ENCODE measurements around the gene SFR1.
A peak's percentile ranks its signal among the peaks of the same experiment; 100 is the strongest.

Gene SFR1, protein sequence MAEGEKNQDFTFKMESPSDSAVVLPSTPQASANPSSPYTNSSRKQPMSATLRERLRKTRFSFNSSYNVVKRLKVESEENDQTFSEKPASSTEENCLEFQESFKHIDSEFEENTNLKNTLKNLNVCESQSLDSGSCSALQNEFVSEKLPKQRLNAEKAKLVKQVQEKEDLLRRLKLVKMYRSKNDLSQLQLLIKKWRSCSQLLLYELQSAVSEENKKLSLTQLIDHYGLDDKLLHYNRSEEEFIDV

DNA sequence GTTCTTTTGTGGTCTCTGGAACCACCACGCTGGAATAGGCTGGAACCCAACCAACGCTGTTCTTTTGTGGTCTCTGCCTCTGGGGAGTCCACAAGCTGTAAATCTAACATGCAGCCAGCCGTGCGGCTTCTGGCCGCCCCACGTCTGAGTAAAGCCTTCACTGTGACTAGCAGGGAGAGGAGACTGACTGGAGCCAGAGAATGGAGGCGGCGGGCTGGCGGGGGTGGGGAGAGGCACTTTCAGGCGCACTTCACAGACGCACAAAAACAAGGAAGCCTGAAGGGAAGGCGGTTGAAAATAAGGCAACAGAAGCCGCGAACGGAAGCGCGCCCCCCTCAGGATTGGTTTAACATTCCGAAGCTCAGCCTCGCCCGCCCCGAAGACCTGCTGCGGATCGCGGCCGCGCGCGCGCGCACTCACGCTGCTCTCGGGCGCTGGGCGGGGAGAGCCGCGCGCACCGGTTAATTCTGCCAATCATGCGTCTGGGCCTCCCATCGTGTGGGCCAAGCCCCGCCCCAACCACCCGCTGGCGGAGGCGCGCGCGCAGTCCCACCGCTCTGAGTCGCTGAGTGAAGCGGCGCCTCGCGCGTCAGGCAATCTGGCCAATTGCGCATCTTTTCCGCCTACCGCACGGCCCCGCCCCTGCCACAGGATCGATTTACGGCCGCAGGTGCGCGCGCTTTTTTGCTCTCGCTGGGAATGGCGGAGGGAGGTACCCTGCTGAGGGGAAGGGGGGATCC is at the start of gene SFR1:
SFR1 (plus strand) TSS at position 687 of the 740 bp plus-strand sequence; CDS start at position 700, 13 bp downstream.
- peak; percentile 95 for DNase-seq

DNA sequence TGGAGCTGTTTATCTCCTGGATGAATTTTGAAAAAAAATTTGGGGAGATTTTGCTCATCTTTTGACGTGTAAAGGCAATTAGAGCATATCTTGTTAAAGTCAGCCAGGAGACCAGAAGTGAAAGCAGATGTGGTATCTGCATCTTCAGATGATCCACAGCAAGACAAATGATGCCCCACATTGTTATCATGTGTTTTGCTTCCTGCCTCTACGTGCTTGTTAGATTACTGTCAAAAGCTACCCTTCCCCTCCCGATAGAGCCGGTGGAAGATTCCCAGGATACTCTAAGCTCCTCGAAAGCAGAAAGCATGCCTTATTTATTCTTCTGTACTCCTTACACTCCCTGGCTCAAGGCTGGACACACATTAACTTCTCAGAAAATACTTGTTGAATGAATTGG is 49.2 kb upstream of the SFR1 start:
- DNase-seq: no peak

DNA sequence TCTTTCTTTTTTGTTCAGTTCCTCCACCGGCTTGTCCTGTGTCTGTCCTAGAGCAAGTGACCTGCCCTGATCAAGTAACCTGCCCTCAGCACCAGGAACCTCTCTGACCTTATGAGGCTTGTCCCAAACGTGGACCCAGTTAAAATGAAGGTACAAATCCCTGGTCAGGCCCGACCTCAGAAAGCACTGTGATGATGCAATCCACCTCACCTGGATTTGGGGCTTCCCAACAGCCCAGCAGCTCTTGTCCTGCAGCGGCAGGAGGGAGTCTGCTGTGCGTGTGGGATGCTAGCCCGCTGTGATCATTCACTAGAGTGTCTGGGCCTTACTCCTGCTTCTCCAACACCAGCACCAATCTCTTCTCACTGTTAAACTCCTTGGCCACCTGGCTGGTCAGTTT is 47.5 kb upstream of the SFR1 start:
- DNase-seq: no peak

DNA sequence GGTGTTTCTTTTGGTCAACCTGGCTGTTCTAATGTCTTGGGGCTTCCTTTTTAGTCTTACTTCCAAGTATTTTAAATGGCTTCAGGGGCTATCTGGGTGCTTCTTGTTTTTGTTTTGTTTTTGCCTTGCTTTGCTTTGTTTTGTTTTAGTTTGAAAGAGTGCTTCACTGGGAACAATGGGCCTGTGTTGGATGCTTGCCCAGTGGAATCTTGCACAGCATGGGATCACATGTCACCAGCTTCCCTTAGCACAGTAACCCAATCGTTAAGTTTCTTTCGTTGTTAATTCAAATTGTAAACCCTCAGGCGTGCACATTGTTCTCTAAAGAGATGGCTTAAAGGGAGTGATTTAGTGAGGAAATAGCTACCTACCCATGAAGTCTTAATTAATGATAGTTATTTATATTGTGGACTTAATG is 45.2 kb upstream of the SFR1 start:
- no peak for DNase-seq

DNA sequence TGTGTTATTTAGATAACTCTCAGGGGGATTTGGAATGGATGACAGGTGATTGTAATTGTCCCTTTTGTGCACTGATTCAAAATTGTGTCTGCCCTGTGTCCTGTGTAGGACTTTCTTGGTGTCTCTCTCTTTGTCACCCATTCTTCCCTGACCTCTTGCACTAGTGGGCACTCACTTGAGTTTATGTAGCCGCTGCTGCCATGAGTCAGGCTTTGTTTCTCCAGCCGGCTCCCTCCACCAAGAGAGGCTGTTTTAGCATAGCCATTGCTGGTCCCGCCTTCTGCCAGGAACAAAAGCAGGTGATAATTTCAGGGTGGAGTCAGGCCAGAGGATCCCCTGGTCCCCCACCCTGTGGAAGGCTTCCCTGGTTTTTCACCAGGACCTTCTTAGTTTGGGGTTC is 44.7 kb upstream of the SFR1 start:
- DNase-seq: no peak

DNA sequence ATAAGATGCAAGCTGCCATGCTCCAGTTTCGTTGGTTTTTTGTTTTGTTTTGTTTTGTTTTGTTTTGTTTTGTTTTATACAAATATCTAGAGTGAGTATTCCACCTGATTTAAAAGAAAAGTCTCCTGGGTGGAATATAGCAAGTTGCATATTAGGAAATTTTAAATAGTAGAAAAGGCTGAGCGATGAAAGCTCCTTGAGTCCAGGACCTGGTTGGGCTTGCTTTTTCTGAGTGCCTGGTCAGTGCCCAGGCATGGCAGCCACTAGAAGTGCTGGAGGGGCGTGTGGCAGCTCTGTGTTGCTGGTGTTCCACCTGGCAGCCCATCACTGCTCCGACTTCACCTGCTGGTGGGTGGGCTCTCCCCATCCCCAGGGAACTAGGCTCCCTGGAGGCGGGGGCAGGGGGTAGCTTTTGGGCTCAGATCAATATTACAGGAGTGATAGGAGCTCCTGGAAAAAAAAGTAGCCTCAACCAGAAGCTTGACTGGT is 44.3 kb upstream of the SFR1 start:
- DNase-seq: no peak

DNA sequence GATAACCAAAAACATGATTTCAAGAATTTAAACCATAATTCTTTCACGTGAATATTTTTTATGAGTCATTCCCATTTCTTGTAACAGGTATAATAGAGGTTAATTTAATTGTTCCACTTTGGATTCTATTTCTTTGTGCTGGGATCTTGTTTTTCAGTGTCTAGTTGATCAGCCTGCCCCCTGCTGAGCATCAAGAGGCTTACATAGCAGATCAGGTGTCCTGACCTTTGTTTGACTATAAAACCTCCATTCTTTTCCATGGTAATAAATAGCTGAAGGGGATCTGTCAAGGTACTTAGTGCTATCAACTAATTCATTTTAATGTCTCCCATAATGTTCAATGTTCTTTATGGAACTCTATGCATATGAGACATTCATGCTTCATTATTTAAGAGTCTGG is 41.2 kb upstream of the SFR1 start:
- no peak for DNase-seq

DNA sequence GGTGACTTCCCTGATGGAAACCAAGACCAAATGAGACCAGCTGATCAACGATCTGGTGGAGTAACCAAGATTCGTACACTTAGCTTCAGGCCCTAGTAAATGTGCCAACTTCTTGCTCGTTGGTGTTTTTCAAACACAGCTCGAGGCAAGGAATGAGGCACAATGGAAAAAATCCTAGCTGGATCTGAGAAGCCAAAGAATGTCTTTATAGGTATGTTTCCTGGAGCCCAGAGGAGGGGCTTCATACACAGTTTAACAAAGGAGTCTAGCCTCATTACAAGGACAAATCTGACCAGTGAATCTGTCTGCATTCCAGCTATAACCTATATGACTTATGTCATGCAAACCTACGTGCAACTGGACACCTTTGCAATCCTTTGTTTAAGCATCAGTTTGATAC is 40.0 kb upstream of the SFR1 start:
- no peak for DNase-seq

DNA sequence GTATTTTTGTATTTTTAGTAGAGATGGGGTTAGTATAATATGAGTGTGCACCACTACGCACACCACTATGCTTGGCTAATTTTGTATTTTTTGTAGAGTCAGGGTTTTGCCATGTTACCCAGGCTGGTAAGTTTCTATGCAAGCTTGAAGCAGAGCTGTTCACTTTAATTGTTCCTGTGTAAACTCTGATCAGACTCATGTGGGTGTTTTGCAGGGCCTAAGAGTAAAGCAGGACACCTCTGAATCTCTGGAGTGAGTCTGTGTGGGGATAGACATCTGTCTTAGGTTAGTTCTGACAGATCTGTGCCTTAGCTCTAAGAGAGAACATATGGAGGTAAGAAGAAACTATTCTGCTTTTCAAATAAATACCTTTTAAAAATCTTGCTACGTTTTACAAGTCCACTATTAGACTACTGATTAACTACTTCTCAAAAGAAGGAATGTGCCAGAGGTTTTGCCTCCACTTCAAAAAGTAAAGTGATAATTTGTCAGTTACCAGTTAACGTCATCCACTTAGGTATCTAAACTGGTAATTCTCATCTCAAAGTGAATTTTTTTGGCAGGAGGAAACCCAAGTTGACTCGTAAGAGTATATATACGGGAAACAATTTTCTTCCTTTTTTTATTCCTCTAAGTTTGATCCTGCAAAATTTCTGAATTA is 37.4 kb upstream of the SFR1 start:
- no peak for DNase-seq

DNA sequence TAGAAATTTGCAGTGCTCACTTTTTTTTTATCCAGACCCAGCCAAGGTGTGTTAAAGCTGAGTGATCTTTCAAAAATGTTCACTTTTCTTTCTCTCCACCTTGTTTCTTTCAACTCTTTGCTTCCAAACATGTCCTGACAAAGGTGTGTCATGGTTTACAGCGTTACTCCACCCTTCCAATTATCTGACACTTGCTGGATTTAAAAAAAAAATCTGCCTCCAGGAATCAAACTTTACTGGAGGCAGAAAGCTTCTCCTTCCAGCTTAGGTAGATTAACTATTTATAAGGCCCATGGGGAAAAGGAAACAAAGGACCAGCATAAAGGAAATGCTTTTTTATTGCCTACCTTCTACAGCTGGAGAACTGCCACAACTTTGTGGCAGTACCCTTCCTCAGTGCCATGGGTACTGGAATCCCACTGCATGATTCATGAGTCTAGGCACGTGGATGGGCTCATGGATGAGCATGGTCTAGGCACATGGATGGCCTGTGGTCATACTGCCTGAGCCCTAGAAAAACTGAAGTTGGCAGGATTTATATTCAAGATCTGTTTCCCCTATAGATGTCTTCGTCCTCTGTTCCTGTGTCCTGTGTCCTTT is 36.1 kb upstream of the SFR1 start, which contains the start of gene COL17A1:
COL17A1 (minus strand) TSS at position 80 of the 600 bp plus-strand sequence. CDS start 5,207 bp downstream, outside the sequence.
- no peak for DNase-seq

DNA sequence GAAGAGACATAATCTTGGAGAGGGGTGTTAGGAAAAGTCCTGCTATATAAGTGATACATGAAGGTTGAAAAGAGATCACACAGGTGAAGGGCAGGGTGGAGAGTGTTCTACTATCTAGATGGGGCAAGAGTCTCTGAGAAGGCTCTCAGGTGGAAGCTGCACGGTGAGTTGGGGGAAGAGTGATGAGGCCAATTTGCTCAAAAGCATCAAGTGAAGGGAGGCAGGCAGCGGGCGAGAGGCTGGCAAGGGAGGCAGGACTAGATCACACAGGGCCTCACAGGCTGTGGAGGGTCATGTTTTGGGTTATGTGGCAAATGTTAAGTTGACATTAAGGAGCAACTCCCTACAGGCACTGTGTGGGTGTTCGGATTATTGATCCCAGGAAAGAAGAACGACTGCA is 33.7 kb upstream of the SFR1 start:
- no peak for DNase-seq

DNA sequence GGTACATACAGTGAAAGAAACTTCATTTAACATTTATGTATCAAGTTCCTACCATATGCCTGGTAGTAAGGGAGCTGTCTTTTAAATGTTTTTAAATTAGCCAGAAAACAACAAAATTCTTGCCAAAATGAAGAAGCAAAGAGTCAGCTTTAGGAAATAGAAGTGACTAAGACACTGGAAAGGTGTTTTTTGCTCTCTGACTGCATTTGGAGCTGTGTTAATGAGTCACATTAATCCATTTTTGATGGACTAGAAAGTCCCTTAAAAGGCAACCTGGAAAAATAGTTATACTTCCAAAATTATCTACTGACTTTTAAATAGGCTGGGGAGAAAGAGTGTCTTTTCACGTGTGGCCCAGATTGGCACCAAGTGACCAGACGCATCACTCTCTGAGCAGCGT is 32.4 kb upstream of the SFR1 start:
- DNase-seq: no peak

DNA sequence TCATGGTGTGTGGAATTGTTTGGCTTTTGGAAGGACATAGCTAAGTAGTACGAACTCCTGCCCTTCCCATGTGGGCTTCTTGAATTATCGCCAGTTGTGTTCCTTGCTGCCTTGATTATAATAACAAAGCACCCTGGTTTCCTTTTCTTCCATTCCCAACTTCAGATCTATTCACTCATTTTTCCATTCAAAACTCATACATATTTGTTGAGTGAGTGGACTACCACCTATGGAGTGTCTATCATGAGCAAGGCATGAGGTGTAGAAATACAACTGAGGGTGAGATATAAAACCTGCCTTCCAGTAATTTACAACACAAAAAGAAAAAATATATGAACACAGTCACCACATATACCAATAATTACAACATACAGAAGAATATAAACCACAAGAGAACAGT is 31.4 kb upstream of the SFR1 start:
- no peak for DNase-seq

DNA sequence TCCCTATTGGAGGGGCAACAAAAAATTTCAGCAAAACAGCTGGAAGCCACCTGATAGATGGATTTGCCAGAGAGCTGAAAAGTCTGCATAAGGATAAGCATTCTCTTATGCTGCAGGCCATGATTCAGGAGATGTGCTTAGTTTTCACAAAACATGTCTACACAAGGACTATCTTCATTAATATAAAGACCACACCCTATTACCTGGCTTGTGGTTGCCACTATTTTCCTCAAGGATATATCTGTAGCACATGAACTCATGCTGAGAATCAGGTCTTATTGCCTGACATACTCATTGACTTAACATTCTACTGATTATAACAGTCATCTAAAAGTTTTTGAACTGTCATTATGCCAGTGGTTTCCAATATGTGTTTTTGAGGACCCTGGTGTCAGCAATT is 29.2 kb upstream of the SFR1 start:
- no peak for DNase-seq

DNA sequence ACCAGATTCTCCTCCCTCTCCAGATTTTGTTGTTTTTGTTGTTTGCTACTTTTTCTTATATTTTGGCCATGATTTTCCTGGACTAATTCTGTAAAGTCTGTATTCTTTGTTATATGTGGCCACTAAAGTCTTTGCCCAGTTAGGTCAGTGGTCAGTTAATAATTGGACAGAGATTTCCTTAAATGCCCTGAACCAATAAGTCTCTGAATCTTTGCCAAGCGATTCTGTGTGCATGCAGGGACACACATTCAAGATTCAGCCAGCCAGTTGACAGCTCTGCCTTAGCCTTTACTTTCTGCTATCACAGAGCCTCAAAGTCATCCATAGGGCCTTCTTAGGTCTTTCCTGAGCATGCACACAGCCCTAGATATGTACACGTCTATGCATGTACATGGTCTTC is 25.3 kb upstream of the SFR1 start:
- no peak for DNase-seq

DNA sequence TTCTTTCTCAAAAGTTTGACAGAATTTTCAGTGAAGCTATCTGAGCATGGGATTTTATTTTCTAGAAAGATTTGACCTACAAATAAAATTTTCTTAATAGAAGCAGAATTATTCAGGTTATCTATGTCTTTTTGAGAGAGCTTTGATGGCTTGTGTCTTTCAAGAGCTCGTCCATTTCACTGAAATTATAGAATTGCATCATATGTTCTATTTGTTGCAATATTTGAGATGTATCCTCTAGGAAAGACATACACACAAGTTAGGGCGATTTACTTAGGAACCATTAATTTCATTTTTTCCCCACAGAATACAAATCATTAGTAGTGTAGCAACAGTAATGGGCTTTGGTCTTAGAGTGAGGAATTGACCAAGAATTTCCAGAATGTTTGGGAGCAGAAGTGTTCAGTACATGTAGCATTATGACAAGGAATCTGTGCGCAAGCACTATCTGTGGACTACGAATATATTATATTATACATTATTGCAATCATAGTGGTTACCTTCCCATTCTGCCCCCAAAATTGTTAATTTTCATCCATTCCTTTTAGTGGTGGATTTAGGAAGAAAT is 23.5 kb upstream of the SFR1 start:
- no peak for DNase-seq

DNA sequence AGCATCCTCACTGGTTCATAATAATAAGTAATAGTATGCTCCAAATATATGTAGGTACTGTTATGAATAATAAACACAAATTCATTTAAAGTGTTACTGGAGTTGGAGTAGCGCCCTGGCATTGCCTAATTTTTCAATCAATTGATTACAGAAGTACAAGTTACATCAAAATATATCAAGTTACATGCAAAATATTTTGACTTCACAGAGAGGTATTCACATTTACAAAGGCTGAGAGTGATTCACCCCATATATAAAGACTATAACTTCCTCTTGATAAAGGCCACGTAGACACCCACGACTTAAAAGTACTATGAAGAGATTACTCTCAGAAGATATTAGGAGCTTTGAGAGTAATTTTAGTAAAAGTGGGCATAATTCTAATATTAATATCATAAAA is 22.7 kb upstream of the SFR1 start:
- DNase-seq: no peak

DNA sequence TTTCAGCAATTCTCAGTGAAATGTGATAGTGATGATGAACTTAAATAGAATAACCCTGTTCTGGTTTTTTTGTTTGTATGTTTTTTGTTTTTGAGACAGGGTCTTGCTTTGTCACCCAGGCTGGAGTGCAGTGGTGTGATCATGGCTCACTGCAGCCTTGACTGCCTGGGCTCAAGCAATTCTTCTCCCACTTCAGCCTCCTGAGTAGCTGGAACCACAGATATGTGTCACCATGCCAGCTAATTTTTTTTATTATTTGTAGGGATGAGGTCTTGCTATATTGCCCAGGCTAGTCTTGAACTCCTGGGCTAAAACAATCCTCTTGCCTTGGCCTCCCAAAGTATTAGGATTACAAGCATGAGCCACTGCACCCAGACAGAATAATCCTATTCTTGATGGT is 22.0 kb upstream of the SFR1 start:
- DNase-seq: no peak

DNA sequence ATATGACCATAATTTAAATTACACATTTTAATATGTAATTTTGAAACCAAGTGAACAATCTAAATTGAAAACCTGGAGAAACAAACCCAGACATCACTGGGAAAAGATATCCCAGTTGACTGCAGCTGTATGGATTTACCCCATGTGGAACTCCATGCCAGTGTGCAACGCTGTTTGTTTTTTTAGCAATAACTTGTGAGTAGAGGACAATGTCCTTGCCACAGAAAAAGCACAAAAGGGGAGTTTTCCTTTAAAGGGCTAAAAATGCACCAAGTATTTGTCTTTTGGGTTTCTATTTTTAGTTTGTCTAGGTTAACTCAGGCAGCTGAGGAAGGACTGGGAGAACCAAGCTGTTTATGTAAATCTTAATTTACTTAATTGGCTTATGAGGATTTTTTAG is 21.2 kb upstream of the SFR1 start:
- DNase-seq: no peak

DNA sequence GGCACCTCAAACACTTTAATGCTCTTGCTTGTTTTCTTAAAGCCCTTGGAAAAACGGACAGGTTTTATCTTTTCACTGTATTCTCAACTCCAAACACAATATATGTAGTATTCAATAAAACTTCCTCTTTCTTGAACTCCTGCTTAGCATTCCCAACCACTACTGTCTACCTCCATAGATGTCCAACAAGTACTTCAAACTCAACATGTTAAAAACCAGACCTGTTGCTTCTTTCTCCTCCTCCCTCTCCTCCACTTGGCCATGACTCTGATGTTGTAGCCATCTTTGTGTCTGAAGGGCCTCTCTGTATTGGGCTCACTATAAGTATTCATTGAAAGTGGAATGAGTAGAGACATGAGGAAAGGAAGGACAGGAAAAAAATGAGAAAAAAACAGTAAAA is 20.1 kb upstream of the SFR1 start:
- DNase-seq: no peak

DNA sequence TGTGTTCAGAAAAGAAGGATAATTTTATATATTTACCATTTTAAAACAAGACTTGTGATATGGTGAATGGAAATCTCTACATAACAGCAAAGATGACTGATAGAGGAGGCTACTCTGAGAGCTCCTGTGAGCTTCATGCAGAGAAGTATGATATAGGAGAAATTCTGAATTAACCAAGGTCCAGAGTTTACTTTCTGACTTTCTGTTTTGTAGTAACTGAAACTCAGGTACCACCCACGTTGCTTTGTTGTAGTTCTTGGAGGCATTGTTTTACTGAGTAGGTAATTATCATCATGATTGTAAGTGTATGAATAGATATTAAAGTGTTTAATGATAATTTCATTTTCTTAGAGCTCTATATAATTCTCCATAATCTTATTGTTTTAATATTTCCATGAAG is 18.0 kb upstream of the SFR1 start:
- no peak for DNase-seq

DNA sequence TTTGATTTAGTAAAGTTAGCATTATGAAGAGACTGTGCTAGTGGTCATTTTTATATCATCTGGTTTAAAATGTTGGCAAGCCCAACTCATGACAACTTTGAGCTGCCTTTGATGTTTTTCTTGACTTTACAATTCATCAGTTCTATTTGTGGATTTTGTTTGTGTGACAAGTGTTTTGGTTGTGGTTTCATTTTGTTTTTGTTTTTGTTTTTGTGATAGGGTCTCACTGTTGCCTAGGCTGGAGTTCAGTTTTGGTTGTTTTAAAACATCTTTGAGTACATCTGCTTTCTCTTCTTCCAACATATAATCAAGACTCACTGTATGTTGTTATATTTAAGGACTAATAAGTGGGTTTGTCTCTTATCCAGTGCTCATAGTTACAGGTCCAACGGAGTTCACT is 17.6 kb upstream of the SFR1 start:
- DNase-seq: no peak

DNA sequence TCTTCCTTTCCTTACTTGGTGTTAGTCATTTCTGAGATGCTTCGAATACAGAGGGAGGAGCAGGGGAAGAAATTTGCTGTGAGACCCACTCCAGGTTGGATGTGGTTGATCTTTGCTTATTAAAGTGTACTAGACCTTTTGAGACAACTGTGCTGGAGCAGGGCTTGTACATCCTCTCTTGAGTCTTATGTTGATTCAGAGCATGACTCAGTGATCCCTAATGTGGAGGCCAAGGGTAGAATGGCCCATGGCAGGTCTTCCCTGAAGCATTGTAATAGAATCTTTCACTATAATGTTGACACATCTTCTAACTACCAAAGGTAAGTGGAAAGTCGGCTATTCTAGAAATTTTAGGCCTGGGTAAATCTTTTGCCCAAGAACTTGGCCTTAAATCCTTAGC is 17.0 kb upstream of the SFR1 start:
- no peak for DNase-seq

Data from NCI-H1694 (cell line).